NCI-H526 treated with DMSO at 0.1 percent for 48 hours (cell line): ENCODE data around the gene RACGAP1.
"Not testable (repeated sequence)": the region's sequence is repeated elsewhere in the genome, so short reads cannot be mapped to it uniquely, and the experiment has no call there.

Experiments used
- DNase-seq: peaks from one replicate; lab custom pipeline; 2025; lab: John Stamatoyannopoulos, UW

Gene RACGAP1

GRCh38 chr12:49986476-49986875 is 38.8 kb downstream of the RACGAP1 start:
- DNase-seq = not testable (repeated sequence)

- no peak for DNase-seq
Observed at GRCh38 chr12:49985981-49986380, 39.3 kb downstream of the RACGAP1 start.

- DNase-seq = no peak
Observed at GRCh38 chr12:49984476-49985359, 40.6 kb downstream of the RACGAP1 start.

- DNase-seq = no peak
Observed at GRCh38 chr12:49983892-49984291, 41.4 kb downstream of the RACGAP1 start.

- DNase-seq = no peak
Observed at GRCh38 chr12:49982246-49983087, 42.8 kb downstream of the RACGAP1 start.

- DNase-seq = no peak
Observed at GRCh38 chr12:49980501-49981349, 44.6 kb downstream of the RACGAP1 start.

GRCh38 chr12:49979791-49980190 is 45.5 kb downstream of the RACGAP1 start:
- DNase-seq = no peak

GRCh38 chr12:49979016-49979586 is 46.2 kb downstream of the RACGAP1 start:
- DNase-seq = no peak

GRCh38 chr12:49978125-49978524 is 47.2 kb downstream of the RACGAP1 start:
- DNase-seq = no peak

GRCh38 chr12:49976557-49976956 is 48.7 kb downstream of the RACGAP1 start:
- no peak for DNase-seq

- no peak for DNase-seq
Observed at GRCh38 chr12:49975318-49975761, 50.0 kb downstream of the RACGAP1 start.

GRCh38 chr12:49974677-49975317 is 50.5 kb downstream of the RACGAP1 start:
- no peak for DNase-seq

- no peak for DNase-seq
Observed at GRCh38 chr12:49974231-49974675, 51.0 kb downstream of the RACGAP1 start.

- DNase-seq = no peak
Observed at GRCh38 chr12:49973361-49973830, 51.9 kb downstream of the RACGAP1 start.

GRCh38 chr12:49972641-49973360 is 52.5 kb downstream of the RACGAP1 start, which contains the start of gene AQP6:
Gene AQP6, plus strand, starts transcription at chr12:49972947. Its CDS starts 227 bp downstream, at chr12:49973174.
- no peak for DNase-seq

- DNase-seq = no peak
Observed at GRCh38 chr12:49972129-49972528, 53.2 kb downstream of the RACGAP1 start.

GRCh38 chr12:49971141-49971540 is 54.2 kb downstream of the RACGAP1 start:
- DNase-seq = no peak

GRCh38 chr12:49970658-49971057 is 54.6 kb downstream of the RACGAP1 start:
- DNase-seq = no peak

- DNase-seq = no peak
Observed at GRCh38 chr12:49969651-49970429, 55.5 kb downstream of the RACGAP1 start.
